ENCODE results near the gene MS4A7. TPM values are rescaled to one million over a fixed set of nuclear protein-coding genes. Genes with fewer than 3 reads are reported as not detected.

Gene MS4A7
- total RNA-seq, 2 donors from 2014 or later, result not detected

GRCh38 chr11:60389279-60389910, 11.1 kb downstream of the MS4A7 start:
- Mint-ChIP-seq H3K27me3 (ENCODE audit: insufficient read depth) (no peaks in the 10 kb centered on the region), H3K36me3 (ENCODE audit: low read depth) (no peaks in the 10 kb centered on the region), H3K4me1 (no peaks in the 10 kb centered on the region), H3K4me3 (no peak overlapping the region), H3K9me3 (no peaks in the 10 kb centered on the region), H3K27ac (no peak overlapping the region)
- 72 to 79% methylated on average over 2 to 5 of the region's 5 CpGs for WGBS, 2 experiments (ENCODE audit: insufficient coverage in 1 of 2, insufficient read length in 1 of 2)
- Histone ChIP-seq H3K27me3 (ENCODE audit: control insufficient read depth, insufficient read depth, low read length, poor library complexity, severe bottlenecking) (no peaks in the 10 kb centered on the region), H3K9ac (ENCODE audit: extremely low read depth, low read length, poor library complexity, severe bottlenecking) (no peak overlapping the region), H3K4me3 (ENCODE audit: low read length) (no peak overlapping the region), H3K36me3 (ENCODE audit: control insufficient read depth, insufficient read depth, low read length) (no peaks in the 10 kb centered on the region), H3K4me1 (ENCODE audit: control insufficient read depth, insufficient read depth, low read length) (no peaks in the 10 kb centered on the region), H3K27ac (ENCODE audit: low read depth, low read length) (no peak overlapping the region), H3K9me3 (ENCODE audit: control insufficient read depth, low read length) (no peaks in the 10 kb centered on the region)
- TF ChIP-seq CTCF (conservative IDR thresholded peaks at IDR 0.05), result no peak
- DNase-seq, result no peak

- Histone ChIP-seq H3K27me3 (ENCODE audit: control insufficient read depth, insufficient read depth, low read length, poor library complexity, severe bottlenecking) (no peaks in the 10 kb centered on the region), H3K4me3 (ENCODE audit: low read length) (no peak overlapping the region), H3K36me3 (ENCODE audit: control insufficient read depth, insufficient read depth, low read length) (no peaks in the 10 kb centered on the region), H3K9me3 (ENCODE audit: control insufficient read depth, low read length) (no peaks in the 10 kb centered on the region), H3K9ac (ENCODE audit: extremely low read depth, low read length, poor library complexity, severe bottlenecking) (no peak overlapping the region), H3K27ac (ENCODE audit: low read depth, low read length) (no peak overlapping the region), H3K4me1 (ENCODE audit: control insufficient read depth, insufficient read depth, low read length) (no peaks in the 10 kb centered on the region)
- H3K36me3 Mint-ChIP-seq (ENCODE audit: low read depth), result no peaks in the 10 kb centered on the region
- H3K4me3 Mint-ChIP-seq, result no peak overlapping the region
- no peak for TF ChIP-seq CTCF (conservative IDR thresholded peaks at IDR 0.05)
- H3K27me3 Mint-ChIP-seq (ENCODE audit: insufficient read depth), result no peaks in the 10 kb centered on the region
- no peak overlapping the region for H3K27ac Mint-ChIP-seq
- no peaks in the 10 kb centered on the region for H3K4me1 Mint-ChIP-seq
- DNase-seq, result no peak
- no peaks in the 10 kb centered on the region for H3K9me3 Mint-ChIP-seq
Measured at GRCh38 chr11:60390419-60390818, 12.1 kb downstream of the MS4A7 start.

DNA sequence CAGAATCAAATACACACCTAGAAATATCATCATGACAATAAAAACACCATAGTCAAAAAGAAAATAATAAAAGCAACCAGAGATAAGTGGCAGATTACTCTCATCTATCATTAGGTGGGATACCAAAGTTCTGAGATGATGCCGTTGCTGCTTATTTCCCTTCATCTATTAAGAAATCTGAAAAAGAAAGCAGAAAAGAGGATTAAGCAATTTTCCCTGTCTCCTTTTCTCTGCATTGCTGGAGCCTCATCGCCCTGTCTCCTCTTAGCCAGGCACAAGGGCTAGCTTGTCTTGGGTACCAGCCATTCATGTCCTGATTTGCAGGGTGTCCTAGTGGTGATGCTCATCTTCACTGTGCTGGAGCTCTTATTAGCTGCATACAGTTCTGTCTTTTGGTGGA, 14.0 kb downstream of the MS4A7 start:
- no peaks in the 10 kb centered on the region for H3K4me1 Mint-ChIP-seq
- 93 to 100% methylated on average over 1 to 2 of the region's 2 CpGs for WGBS, 2 experiments (ENCODE audit: insufficient coverage in 1 of 2, insufficient read length in 1 of 2)

More for the DNA sequence above, 14.0 kb downstream of the MS4A7 start:
- H3K4me1 ChIP-seq (ENCODE audit: control insufficient read depth, insufficient read depth, low read length), result no peaks in the 10 kb centered on the region
- H3K27me3 ChIP-seq (ENCODE audit: control insufficient read depth, insufficient read depth, low read length, poor library complexity, severe bottlenecking), result no peaks in the 10 kb centered on the region
- TF ChIP-seq CTCF (conservative IDR thresholded peaks at IDR 0.05), result no peak
- H3K4me3 ChIP-seq (ENCODE audit: low read length), result no peak overlapping the region
- no peaks in the 10 kb centered on the region for H3K36me3 ChIP-seq (ENCODE audit: control insufficient read depth, insufficient read depth, low read length)
- no peak overlapping the region for H3K9ac ChIP-seq (ENCODE audit: extremely low read depth, low read length, poor library complexity, severe bottlenecking)
- no peaks in the 10 kb centered on the region for H3K9me3 Mint-ChIP-seq
- H3K27me3 Mint-ChIP-seq (ENCODE audit: insufficient read depth), result no peaks in the 10 kb centered on the region
- H3K9me3 ChIP-seq (ENCODE audit: control insufficient read depth, low read length), result no peaks in the 10 kb centered on the region
- H3K36me3 Mint-ChIP-seq (ENCODE audit: low read depth), result no peaks in the 10 kb centered on the region
- H3K27ac Mint-ChIP-seq, result no peak overlapping the region
- DNase-seq, result no peak
- no peak overlapping the region for H3K27ac ChIP-seq (ENCODE audit: low read depth, low read length)
- H3K4me3 Mint-ChIP-seq, result no peak overlapping the region
